GM23248 (cell line): ENCODE results near the gene INTU.

ENCODE experiments used
- EZH2 ChIP-seq: fragments of 200-600 bp; sonication (generic); IDR thresholded peaks from 2 replicates; pipeline ENCODE4 v1.6.1; 2018; ENCODE audit warnings: antibody characterized with exemption, mild to moderate bottlenecking; ENCODE audit not compliant: insufficient read depth, poor library complexity, severe bottlenecking
- EZH2phosphoT487 ChIP-seq: fragments of 200-600 bp; sonication (generic); IDR thresholded peaks from 2 replicates; pipeline ENCODE4 v1.6.1; 2018; ENCODE audit warnings: antibody characterized with exemption, moderate library complexity, mild to moderate bottlenecking, low read depth; ENCODE audit not compliant: insufficient read depth

GRCh38 chr4:127668770-127669169 is 36.0 kb downstream of the INTU start:
- TF ChIP-seq EZH2phosphoT487 (no peak), EZH2 (no peak)
